Smooth muscle cell of the coronary artery (primary cell): Measurements from ENCODE around the gene TMEM33. TPM values are rescaled to one million over a fixed set of nuclear protein-coding genes. Genes with fewer than 3 reads are reported as not detected.

Experiments
- total RNA-seq: library from RNA; depleted of rRNA; stranded (reverse); fragments of >200 nt; gene quantifications from 2 replicates; pipeline ENCODE4 v1.2.3, GENCODE V29; 2014; ENCODE audit warnings: low replicate concordance

Gene TMEM33
- 22.3 and 31.9 TPM in 2 replicates for total RNA-seq

GRCh38 chr4:41934901-41935651 is at the start of gene TMEM33:
Gene TMEM33, plus strand, starts transcription at chr4:41935429. Its CDS starts 56 bp downstream, at chr4:41935485.

GRCh38 chr4:41981456-41981855 is 46.2 kb downstream of the TMEM33 start, which contains the start of gene DCAF4L1:
Gene DCAF4L1, plus strand, starts transcription at chr4:41981756. Its CDS starts 37 bp downstream, at chr4:41981793.

GRCh38 chr4:41990365-41991111 is 55.3 kb downstream of the TMEM33 start, which contains the start of gene SLC30A9:
Gene SLC30A9, plus strand, starts transcription at chr4:41990530. Its CDS starts 122 bp downstream, at chr4:41990652.

Other genes starting within 250 kb of the TMEM33 start
- gene PHOX2B, start 186.7 kb upstream of the TMEM33 start, total RNA-seq: not detected in 2 replicates
- under 0.01 and 0.12 TPM in 2 replicates for gene DCAF4L1, start 46.3 kb downstream of the TMEM33 start, total RNA-seq
- 48.7 and 64.7 TPM in 2 replicates for gene SLC30A9, start 55.1 kb downstream of the TMEM33 start, total RNA-seq
- not detected in 2 replicates for gene BEND4, start 217.2 kb downstream of the TMEM33 start, total RNA-seq